HG03439 (cell line): Measurements from ENCODE around the gene MRPL24.

Experiments used
- ATAC-seq: cut with Tn5 transposase; IDR thresholded peaks from one replicate; pipeline ENCODE4 v1.9.1; 2021; ENCODE audit warnings: mild to moderate bottlenecking, moderate library complexity; ENCODE audit not compliant: unreplicated experiment

Gene MRPL24

DNA sequence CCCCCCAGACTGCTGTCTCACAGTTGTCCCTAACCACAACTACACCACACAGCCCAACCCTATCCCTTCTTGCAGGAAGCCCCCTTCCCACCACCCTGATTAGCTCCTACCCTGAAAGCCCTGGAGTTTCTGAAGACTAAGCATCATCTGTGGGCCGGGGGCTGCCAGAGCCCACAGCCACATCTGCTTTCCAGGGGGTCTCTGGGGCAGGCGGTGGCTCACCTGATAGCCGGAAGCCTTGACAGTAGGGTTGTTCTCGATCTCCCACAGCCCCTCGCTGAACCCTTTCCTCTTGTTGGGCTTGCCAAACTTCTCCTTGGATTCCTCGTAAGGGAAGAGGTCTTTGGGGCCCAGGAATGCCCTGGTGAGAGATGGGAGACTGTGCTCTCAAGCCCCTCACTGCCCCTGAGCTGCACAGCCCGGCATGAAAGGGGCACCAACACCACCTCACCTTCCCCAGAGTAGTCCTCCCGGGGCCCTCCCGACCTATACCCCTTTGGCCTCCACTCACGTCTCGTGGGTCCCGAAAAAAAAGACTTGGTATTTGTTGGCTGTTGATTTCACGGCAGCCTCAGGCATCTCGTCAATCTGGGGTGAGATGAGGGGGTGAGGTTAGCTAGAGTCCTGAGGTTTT, 4.0 kb upstream of the MRPL24 start:
- no peak for ATAC-seq

DNA sequence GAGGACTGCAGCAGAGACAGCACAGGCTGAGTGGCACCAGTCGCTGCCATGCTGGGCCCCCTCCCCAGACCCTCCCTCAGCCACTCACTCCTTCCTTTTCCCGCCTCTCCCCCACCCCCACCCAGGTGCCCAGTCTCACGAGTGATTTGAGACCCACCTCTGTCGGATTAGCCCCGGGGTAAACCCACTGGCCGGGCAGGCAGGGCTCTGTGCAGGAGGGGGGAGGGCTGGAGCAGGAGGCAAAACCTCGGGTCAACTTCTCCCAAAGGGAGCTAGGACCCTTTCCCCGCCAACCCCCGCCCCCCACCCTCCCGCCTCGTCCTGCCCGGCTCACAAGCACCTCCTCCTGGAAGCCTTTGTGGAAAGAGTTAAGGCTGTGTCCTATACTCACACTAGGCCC, 3.5 kb upstream of the MRPL24 start:
- no peak for ATAC-seq

DNA sequence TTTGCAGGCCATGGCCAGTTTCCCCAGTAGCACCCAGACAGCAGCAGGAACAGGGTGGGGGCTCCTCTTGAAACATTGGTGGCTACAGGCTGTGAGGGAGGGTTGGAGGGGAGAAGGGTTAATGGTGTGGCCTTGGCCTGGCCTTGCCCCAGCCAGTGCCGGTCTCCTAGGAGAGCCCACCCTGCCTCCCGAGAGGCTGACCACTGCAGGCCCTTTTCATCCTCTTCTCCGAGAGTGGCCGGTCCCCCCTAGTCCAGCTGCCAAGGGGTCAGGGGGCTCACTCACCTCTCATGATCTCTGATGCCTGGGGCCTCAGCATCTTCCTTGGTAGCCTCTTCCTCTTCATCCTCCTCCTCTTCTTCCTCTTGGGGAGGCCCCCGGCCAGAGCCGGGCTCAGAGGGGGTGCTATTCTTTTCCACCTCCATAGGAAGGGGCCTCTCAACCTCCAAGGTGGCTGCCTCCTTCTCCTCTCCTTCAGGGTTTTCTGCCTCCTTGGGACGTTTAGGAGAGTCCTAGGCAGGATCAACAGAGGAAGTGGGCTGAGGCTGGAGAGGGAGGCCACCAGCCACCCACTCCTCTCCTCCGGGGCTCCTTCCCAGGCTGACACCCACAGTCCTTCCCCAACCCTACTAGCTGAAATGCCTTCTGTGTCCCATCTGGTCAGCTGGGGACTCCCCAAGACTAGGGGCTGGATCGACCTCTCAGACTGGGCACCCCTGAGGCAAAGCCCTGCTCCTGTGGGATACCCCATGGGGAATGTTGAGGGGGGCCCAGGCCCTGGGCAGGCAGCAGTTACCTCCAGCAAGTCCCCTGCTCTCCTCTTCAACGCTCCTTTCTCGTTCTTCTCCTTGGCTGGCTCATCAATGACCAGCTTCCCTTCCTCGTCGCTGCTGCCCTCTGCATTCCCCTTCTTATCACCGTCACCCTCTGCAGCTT, 2.7 kb upstream of the MRPL24 start:
- no peak for ATAC-seq

DNA sequence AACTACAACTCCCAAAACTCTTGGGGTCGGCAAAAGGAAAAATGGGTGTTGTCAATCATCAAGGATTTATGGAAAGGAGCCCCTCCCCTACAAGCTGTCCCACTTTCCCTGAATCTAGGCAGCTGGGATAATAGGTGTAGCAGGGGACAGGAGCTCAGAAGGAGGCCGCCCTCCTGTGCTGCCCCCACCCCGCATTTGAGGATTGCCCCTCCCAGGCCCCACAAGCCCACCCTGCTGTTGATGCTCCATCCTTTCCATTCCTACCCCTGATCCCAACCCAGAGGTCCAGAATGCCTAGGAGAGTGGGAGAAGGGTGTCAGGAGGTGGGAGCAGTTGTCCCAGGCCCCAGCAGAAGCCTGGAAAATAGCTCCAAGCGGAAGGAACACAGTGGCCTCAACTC, 1.9 kb upstream of the MRPL24 start:
- no peak for ATAC-seq

DNA sequence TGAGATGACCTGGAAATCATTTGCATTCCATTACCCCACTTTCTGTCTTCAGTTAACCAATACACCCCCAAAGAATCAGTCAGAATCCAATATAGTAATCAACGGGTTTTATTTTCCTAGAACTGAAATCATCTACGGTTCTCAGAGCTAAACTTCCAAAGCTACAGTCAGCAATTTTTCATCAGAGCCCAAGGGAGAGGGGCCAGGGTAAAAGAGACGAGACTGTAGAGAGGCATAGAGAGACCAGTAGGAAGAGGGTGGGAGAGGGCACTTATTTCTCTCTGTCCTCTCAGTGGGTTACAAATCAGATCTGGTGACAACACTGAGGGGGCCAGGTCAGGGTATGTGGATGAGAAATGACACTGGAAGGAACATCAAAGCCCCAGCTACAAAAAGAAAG, 1.1 kb upstream of the MRPL24 start:
- ATAC-seq: no peak

DNA sequence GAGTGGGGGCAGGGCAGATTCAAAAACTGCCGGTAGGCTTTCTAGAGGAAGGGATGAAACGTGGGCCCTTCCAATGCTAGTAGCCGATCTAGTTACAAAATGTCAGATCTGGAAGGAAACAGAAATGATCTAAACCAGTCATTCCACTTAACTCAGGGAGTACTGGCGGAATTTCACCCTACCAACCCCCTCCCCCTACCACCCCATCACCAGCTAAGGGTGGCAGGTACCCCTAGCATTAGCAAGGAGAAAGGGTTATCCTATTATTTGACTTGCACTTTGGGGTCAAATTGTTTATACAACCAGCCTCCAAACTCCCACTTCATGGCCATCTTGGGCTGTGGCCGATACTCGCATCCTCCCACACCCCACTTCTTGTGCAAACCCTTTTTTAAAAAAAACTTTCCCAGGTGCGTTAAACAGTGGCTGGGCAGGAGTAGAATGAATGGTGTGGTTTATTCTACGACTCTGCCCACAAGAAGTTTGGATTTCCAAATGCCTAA, 644 bp upstream of the MRPL24 start:
- ATAC-seq: peak; percentile 0

DNA sequence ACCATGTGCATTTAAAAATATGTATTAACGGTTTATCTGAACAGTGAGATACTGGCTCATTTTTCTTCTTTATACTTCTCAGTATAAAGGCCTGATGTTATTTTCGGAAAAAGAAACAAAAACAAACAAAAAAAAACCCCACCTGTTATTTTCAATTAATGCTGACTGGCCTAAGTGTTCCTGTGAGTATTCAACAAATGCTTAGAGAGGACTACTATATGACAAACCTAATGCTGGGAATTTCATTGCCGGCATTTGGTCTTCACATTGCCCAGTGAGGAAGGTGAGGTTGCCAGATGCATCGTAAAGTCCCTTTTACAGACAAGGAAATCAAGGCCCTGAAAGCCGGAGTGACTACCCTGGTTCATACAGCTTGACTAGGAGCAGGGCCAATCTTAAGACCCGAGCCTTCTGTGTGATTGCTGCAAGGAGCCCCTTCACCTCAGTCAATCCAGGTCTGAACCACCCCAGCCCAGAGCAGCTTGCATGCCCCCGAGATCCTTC, 599 bp downstream of the MRPL24 start:
- ATAC-seq: no peak

DNA sequence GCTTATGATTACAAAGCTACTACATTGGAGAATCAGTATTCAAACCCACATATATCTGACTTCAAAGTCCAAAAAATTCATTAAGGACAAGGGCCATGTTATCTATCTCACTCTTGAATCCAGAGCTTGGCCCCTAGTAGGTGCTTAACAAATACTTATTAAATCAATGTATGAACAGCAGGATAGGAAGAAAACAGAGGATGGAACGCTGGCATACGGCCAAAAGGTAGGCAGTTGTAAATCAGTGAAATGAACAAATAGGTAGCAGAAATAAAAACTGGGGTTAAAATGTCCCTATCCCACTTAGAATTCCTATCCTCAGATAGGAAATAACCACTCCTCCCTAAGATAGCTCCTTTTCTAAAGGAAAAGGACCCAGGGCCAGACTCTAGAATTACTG, 2.0 kb downstream of the MRPL24 start:
- no peak for ATAC-seq

DNA sequence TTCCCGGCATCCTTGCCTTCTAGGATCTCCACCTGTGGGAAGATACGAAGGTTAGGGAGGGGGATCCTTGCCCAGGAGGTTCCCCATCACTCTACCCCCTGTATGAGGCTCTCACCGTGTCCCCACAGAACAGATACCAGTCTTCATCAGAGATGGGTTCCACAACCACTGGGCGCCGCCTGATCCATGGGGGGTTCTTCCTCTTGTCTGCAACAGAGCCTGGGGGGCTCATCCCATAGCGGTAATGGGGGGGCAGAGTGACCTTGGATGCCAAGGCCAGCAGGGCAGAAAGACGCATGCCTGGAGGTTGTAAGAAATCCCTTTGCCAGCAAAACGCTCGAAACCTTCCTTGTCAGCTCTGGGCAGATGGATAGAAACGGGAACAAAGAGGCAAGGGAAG, 2.5 kb downstream of the MRPL24 start:
- no peak for ATAC-seq

DNA sequence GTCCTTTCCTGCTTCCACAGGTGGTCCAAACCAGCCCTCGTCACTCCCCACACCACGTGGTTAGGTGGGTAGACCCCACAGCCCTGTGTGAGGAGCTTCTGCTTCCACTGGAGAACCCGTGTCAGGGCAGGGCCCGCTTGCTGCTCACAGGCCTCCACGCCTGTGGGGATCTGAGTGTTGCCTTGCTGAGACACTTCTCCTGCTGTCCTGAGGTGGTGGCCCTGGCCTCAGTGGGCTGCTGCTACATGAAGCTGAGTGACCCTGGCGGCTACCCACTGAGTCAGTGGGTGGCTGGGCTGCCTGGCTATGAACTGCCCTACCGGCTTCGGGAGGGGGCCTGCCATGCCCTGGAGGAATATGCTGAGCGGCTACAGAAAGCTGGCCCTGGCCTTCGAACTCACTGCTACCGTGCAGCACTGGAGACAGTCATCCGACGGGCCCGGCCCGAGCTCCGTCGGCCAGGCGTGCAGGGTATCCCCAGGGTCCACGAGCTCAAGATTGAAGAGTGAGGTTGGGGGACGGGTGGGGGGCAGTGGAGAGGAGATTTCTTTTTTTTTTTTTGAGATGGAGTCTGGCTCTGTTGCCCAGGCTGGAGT, 6.8 kb downstream of the MRPL24 start:
- no peak for ATAC-seq

DNA sequence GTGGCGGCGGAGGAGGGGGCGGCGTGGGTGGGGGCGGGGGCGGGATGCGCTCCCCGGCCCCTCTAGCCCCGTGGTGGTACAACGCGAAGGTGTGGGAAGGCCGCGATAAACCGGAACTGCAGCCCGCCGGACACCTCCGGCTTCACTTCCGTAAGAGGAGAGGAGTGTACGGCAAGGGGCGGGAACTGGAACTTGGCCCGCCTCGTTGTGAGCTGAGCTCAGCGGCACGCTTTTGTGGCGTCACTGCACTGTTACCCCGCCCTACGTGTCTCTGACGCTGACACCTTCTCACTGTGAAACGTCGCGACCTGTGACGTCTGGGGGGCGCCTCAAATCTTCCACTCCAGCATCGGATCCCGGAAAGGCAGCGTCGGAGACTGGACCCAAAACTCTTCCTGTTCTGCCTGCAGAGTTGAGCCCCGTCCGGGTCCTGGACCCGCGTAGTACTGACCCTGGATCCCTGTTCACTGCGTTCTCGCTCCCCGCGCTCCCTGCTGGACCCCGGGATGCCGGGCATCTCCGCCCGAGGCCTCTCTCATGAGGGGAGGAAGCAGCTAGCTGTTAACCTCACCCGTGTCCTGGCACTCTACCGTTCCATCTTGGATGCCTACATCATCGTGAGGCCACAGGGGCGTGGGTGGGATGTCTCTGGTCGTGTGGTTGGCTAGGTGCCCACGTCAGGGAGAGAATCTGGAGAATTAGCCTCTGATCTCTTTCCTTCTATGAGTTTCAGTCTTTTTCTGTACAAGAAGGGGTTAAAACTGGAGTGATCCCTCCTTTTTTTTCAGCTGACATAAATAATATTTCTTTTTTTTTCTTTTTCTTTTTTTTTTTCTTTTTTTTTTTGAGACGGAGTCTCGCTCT, 12.1 kb downstream of the MRPL24 start, which contains the start of gene ISG20L2:
Gene ISG20L2, minus strand, starts transcription at position 168 of the 864 bp plus-strand sequence. CDS start 1,114 bp downstream, outside the sequence.
- peak; percentile 85 for ATAC-seq

DNA sequence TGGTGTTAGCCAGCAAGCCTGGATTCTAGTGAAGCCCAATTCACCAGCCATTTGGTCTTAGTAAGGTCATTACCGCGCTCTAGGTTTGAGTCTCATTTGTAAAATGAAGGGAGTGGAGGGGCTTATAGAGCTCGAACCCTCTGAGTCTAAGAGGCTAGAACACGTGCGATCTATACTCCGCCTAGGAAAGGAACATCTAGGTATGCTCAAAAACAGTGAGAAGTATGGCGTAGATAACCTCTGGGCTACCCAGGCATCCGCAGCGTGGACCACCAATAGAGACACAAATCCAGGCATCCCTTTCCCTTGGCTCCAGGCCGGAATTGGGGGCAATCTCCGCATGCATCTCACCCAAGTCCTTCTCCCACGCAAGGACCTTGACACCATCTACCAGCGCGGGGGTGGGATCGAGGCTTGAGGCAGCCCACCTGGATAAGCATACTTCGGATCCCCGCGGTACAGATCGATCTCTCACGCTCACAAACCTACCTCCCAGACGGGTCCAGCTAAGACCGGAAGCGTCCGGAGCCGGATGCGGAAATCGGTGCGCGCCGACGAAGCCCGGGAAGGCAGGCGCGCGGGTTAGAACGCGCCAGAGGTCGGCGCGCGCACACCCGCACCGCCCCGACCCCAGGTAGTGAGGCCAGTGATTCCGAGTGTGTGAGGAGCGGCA, 12.8 kb downstream of the MRPL24 start, which contains the start of gene METTL25B:
Gene METTL25B, plus strand, starts transcription at position 544 of the 673 bp plus-strand sequence. CDS start 636 bp downstream, outside the sequence.
- peak; percentile 56 for ATAC-seq

DNA sequence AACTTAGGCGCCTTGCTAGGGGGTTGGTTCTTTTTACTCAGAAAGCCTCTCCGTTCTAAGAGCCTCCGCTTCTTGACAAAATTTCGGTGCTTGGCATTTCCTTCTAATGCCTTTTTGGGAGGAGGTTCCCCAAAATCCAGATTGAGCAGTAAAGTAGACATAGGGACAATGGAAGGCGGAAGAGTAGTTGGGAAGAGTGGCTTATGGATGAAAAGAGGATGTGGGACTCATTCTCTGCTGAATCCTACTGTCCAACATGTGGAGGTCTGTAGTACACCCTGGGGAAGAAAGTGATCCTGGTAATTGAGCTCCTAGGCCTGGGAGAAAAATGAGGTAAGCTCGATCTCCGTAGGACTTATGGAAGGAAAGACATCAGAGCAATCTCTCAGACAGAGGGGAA, 13.4 kb downstream of the MRPL24 start:
- ATAC-seq: no peak

DNA sequence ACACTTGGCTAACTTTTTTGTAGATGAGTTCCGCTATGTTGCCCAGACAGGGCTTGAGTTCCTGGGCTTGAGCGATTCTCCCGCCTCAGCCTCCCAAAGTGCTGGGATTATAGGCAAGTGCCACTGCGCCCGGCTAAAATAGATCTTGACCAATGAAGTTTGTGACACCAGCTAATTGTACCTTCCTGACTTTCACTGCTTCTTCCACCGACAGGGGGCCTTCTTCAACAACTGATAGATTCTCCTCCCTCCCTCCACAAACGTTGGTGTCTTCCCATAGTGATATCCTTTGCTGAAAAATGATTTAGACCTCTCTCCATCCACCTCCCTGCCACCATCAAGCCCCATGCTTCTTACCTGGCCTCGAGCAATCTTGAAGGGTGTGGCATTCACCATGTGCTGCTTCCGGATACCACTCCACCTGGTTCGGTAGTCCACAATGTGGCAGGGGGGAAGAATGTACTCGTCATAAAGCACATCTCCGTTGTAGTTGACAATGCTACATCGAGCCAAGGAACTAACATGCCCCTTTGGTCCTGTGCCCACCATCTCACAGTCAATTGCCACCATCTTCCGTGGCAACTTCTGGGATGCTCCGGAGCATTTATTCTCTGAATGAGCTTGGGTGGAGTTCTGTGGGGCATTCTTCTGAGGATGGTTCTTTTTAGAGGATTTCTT, 14.2 kb downstream of the MRPL24 start:
- ATAC-seq: no peak

DNA sequence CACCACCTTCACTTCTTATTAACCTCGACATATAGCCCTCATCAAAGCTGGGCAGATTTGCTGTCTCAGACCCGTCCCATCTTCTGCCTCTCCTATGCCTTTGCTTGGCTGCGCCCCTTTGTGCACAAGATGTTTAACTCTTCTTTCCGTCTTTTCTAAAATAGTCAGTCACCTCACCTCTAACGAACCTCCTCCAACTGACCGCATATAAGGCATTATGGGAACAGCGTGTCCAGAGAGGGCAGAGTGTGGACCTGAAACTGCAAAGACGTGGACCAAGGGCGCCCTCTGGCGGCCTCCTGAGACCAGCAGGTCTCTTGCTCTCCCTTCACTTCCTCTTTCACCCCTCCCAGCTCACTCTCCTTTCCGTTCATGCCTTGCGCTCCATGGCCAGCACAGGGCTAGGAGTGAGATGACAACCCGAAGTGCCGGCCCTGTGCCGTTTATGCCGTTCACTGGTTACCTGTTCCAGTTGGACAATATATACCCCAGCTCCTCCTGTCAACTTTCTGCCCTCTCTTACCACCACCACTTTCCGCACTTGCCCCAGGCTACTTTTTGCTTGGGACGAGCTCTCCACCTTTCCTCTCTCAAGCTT, 15.1 kb downstream of the MRPL24 start:
- ATAC-seq: peak; percentile 34

DNA sequence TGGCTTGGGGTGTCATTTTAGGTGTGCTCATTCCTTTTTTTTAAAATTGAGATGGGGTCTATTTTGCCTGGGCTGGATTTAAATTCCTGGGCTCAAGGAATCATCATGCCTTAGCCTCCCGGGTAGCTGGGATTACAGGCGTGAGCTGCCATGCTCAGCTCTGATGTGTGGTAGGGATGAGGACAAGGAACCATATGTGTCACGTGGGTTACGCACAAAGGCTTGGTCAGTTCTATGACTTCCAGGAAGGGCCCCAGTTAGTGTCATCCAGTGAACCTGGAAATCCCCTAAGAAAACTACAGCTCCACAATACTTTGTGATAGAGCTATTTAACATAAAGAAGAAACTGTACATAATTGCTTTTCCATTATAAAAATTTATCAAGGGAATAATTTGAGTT, 19.4 kb downstream of the MRPL24 start:
- ATAC-seq: no peak

DNA sequence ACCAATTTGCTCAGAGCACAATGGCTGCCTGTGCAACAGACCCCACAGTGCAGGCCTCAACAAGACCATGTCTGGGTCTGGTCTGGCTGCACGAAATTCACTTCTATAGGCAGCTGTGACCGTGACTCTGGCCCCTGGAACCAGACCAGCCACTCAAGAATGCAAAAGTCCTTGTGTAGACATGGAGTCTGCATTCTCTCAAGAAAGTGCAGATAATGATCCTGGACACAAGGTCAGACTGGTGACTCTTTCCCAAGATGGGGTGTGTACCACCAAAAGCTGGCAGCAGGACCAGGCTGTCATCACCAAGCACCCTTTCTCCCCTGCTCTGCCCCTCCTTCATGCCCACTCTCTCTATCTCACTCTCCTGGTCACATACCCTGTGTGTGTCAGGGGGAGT, 19.8 kb downstream of the MRPL24 start:
- no peak for ATAC-seq

DNA sequence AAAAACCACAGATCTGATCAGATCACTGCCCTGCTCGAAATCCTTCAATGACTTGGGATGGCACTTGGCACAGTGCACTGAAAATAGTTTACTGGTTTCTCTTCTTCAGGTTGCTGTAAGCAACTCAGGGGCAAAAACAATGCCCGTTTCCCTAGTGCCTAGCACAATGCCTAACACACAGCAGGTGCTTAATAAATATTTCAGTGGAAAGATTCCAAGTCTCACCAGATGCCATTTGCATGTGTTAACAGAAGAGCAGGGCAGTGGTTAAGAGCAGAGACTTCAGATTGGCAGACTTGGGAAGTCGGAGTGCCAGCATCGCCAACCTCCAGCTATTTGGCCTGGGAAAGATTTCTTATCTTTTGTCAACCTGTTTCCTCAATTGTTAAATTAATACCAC, 23.5 kb downstream of the MRPL24 start:
- no peak for ATAC-seq

DNA sequence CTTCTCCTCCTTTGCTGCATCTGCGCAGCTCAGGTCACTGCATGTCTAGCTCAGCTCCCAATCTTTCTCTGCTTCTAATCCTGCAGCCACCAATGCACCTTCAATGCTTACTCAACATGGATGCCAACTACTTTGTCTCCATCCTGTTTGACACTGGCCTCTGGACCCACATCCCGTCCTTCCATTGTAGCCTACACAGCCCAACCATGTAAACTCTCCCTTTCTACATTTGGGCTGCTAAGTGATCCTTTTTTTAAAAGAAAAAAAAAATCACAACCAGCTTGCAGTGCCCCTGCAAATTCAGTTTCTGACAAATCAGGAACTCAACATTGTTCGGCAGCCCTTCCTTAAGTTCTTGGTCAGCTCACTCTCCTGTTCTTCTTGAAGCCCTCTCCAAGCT, 26.1 kb downstream of the MRPL24 start:
- no peak for ATAC-seq
